Medulla oblongata (tissue), 1 donor: ENCODE measurements around the gene OR8B12.

Source experiments
- DNase-seq: peaks from one replicate; pipeline ENCODE4 v3.0.0-alpha.2; 2015; ENCODE audit errors: extremely low spot score

Gene OR8B12

GRCh38 chr11:124543554-124543953 is at the start of gene OR8B12:
TSS of gene OR8B12 (minus strand) at chr11:124543654. CDS start at chr11:124543654, 0 bp downstream.
- DNase-seq, result no peak

DNA sequence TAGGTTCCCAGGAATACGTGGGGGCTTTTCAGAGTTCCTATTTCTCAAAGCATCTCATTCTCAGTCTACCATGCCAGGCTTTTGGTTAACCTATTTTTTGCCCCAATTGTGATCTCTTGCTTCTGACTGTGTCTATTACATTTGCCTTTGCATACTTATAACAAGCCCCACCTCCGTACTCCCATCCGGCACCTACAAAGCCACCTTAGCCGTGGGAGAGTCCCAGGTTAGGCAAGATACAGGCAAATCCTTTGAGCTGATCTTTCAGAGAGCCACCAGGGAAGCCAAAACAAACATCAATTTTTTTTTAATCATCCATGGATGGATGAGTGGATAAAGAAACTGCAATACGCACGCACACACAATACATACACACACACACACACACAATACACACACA is 49.2 kb upstream of the OR8B12 start:
- no peak for DNase-seq

- DNase-seq, result no peak
Measured at GRCh38 chr11:124591430-124591829, 48.0 kb upstream of the OR8B12 start.

DNA sequence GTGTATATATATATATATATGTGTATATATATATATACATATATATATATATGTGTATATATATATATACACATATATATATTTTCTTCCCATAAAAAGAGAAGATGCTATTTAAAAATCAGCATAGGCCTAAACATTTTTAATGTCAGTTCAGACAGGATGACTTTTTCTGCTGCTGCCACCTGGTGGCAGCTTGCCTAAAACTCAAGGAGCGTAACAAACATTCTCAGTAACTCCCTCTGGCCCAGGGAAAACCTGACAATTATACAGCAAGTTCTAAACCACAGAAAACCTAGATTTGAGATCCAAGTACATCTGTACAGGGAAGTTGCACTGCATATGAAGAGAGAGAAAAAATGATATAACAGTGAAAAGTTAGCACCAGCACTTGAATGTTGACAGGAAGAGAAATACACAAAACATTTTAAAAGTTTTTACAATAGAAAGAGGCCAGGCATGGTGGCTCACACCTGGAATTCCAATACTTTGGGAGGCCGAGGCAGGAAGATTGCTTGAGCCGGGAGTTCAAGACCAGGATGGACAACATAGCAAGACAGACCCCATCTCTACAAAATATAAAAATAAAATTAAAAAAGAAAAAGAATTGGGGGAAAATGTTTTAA is 42.9 kb upstream of the OR8B12 start:
- DNase-seq, result peak; percentile 76

DNA sequence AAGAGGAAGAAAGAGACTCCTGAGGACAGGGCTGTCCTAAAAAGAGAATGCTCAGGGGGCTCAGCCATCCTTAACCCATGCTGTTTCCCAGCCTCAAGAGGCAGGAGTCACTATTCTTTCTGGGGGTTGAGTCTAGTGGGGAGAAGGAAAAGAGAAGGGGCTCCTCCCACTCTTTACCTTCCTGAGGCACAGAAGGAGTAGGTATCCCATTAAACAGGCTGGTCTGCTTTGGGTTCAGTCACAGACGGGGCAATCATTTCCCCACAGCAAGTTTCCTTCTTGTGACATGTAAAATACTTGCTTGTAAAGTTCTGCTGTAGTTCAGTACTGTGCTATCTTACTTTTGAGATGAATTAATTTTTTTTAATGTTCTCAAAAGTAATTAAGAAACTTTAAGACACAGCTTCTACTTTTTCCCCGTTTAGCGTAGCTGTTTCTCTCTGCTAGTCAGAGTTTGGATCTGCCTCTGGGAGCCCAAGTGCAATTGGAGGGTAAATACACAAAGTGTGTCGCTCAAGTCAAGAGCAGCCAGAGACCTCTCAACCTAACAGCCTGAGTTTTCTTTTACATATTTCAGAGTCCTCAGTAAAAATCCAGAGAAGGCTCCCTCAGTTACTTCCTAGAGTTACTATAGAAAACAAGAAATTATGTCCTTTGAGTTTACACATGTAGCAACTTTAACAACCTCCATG is 41.4 kb upstream of the OR8B12 start:
- no peak for DNase-seq

DNA sequence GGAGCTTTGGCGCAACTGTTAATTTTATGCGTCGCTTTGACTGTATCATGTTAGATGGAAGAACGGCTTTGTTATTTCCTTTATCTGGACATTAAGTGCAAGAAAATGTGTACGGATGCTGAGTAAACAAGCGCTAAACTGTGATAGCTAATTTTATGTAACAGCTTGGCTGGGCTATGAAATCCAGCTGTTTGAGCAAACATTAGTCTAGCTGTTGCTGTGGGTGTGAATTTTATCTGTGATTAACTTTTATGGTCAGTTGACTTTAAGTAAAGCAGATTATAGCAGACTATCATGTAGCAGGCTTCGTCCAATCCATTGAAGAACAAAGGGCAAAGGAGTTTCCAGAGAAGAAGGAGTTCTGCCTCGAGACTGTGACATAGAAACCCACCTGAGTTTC is 40.3 kb upstream of the OR8B12 start:
- no peak for DNase-seq

- DNase-seq, result no peak
Measured at GRCh38 chr11:124582565-124582964, 39.1 kb upstream of the OR8B12 start.

DNA sequence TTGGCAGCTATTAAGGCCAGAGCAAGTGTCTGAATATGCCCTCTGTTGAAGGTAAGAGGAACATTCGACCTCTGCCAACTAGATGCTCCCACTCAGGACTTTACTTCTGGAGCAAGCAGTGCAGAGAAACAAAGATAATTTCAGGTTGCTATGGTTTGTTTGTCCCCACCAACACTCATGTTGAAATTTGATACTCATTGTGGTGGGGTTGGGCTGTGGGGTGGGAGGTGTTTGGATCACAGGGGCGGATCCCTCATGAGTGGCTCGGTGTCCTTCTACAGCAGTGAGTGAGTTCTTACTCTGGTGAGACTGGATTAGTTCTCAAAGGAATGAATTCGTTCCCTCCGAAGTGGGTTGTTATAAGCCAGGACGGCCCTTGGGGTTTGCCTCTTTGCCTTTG is 38.4 kb upstream of the OR8B12 start:
- no peak for DNase-seq

- no peak for DNase-seq
Measured at GRCh38 chr11:124578761-124579160, 35.3 kb upstream of the OR8B12 start.

- no peak for DNase-seq
Measured at GRCh38 chr11:124577716-124578427, 34.4 kb upstream of the OR8B12 start.

- no peak for DNase-seq
Measured at GRCh38 chr11:124570160-124570559, 26.7 kb upstream of the OR8B12 start.

DNA sequence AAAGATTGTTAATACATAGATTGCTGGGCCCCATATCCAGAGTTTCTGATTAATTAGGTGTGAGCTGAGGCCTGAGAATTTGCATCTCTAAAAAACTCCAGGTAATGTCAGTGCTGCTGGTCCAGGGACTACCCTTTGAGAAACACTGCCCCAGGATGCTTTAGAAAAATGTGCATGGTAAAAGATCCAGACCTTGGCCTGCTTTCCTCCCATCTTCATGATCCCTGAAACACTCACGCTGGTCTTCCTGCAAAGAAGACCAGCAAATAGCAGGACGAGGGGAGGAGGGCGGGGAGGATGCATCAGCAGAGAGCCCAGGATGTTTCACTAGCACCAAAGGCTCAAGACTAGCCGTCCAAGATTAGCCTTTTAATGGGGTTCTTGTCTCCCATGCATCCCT is 26.2 kb upstream of the OR8B12 start, which contains the start of gene OR8A1:
OR8A1 (plus strand) TSS at position 301 of the 400 bp plus-strand sequence. CDS start 123 bp downstream, outside the sequence.
- DNase-seq, result no peak

DNA sequence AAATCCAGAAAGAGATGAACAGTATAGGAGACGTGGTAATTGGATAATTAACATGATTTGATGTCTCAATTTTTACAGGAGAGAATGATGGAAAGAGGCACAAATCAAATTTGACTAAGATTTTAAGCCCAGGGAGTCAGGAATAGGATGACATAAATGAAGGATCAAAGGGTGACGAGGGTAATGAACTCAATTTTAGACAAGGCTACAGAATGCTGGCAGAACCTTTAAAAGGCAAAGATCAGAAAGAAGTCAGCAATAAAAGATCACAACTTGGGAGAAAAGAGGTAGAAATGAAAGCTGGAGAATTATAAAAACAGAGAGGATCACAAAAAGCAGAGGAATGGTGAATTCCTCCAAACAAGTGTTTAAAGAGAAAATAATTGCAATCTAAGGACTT is 13.4 kb upstream of the OR8B12 start:
- no peak for DNase-seq

DNA sequence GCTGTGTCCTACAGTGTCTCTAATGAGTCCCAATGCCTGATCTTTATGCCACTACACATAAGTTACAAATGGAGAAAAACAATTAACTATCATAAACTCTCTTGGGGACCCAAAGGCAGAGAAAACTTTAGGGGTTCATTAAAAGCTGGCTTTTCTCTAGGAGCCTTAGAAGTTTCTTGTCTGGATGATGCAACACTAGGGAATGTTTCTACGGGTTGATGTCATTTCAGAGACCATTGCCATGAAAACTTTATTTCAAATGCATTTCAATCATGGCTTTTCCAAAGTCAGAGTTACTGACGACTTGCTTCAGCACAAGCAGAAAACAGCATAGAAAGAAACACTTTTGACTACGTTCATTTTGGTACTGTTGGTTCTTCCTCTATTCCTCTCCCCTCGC is 8.5 kb upstream of the OR8B12 start:
- no peak for DNase-seq

DNA sequence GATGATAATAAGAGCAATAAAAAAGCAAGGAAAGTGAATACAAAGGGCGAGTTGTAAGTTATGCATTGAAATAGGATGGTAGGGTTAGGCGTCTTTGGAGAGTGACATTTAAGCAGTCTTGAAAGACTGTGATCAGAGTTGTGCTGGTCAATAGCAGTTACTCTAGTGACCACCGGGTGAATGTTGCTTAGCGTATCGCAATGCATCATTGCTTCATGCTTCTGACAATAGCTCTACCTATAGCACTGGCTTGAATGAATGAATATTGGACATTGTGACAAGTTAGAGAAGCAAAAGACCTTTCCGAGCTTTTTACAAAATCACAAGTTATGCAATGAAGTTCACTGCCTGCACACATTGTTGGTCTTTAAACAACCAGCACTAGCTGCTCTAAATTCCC is 7.7 kb upstream of the OR8B12 start:
- DNase-seq, result no peak

GRCh38 chr11:124543145-124543544 is 309 bp downstream of the OR8B12 start:
- no peak for DNase-seq

GRCh38 chr11:124541204-124541603 is 2.2 kb downstream of the OR8B12 start:
- no peak for DNase-seq

DNA sequence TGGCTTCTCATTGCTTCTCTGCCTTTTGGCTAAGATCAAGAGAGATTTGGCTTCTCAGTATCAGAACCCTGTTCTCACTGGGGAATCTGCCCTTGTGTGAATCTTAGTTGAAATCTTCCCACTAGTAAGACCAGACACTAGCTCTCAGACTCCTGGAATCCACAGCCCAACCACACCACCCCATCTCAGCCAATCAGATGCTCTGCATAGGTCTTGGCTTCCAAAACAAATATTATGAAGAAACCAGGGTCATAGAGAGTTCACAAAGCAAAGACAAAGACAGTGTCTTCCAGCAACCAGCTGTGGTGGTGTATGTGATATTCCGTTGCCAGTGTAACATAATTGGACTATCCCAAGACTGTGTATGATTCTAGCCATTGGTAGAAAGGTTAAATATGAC is 5.4 kb downstream of the OR8B12 start:
- DNase-seq, result no peak

- peak; percentile 69 for DNase-seq
Measured at GRCh38 chr11:124536520-124536919, 6.9 kb downstream of the OR8B12 start.

- DNase-seq, result no peak
Measured at GRCh38 chr11:124535552-124536232, 7.8 kb downstream of the OR8B12 start.

DNA sequence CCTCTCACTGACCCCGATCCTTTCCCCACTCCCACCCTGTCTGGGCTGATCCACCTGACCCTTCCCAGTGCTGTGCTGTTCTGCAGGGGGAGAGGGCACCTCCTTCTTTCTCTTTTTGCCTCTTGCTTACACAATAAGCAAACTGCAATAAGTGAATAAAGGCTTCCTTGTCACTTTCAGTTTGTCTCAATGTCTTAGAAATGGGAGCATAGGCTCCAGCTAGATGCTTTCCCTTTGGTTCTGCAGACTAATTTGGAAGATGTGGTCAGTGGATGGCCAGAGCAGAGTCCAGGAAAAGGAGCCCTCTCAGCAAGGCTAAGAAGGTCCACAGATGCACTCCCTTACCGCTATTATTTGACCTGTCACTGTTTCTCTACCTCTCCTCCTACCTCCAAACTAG is 9.4 kb downstream of the OR8B12 start:
- no peak for DNase-seq

- no peak for DNase-seq
Measured at GRCh38 chr11:124533626-124534025, 9.8 kb downstream of the OR8B12 start.

- no peak for DNase-seq
Measured at GRCh38 chr11:124520550-124520854, 23.0 kb downstream of the OR8B12 start.
